GM18951 (cell line): ENCODE measurements around the gene KRT80.

Source experiments
- POLR2A ChIP-seq: IDR thresholded peaks from 4 replicates; pipeline ENCODE4 v1.6.1; 2011; ENCODE audit warnings: mild to moderate bottlenecking; ENCODE audit not compliant: insufficient read length, insufficient read depth; ENCODE audit errors: extremely low read depth
- in situ Hi-C: fragments of 300-500 bp; cut with MboI; formaldehyde crosslinking; loops from one replicate; pipeline ENCODE4 v1.12.0; 2022; ENCODE audit warnings: low sequenced_read_pairs, mixed read lengths, inconsistent platforms; ENCODE audit not compliant: unreplicated experiment

KRT80 gene

DNA sequence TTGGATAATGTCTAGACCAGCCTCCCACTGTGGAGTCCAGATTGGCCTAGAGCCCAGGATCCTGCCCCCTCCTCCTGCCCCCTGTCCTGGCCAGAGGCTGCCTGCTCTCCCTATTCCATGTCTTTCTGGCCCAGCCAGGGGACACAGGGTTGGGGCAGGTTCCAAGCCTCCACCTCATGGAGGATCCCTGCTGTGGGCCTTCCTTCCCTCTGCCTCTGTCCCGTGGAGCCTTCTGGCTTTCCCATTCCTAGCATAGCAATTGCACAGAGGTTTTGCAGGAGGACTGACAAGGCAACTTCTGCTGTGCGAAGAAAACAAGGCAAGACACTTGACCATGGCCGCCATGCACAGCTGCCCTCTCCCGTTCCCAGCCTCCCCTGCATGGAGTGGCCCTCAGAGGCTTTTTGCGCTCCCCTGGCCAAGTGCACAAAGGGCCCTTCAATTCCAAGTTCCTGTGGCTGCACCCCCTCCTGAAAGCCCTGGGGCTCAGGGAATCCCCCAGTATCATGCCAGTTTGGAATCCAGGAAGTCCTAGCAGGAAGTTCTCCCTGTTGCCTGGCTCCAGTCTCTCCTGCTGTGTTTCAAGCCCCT, 42.1 kb downstream of the KRT80 start:
- in situ Hi-C loops = no loop called here
- TF ChIP-seq POLR2A = no peak

DNA sequence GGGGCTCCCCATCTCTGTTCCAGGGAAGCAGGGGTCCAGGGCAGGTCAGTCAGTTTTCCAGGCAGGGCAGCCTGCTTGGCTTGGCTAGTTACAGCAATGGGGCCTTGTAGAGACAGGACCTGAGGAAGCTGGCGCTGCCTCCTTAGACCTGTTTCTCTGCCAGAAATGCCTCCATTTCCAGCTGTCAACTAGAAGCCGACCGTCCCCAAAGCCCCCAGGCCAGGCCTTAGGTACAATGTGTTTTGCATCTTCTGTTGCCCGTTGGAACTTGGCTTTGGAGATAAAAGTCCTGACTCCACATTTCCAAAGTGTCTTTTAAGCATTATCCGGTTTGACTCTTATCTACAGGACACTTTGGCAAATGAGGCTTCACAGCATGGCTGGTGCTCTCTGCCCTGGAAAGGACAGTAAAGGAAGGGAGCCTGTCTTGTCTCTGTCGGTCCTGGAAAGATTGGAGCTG, 42.6 kb downstream of the KRT80 start:
- in situ Hi-C loops = no loop called here
- TF ChIP-seq POLR2A = no peak

DNA sequence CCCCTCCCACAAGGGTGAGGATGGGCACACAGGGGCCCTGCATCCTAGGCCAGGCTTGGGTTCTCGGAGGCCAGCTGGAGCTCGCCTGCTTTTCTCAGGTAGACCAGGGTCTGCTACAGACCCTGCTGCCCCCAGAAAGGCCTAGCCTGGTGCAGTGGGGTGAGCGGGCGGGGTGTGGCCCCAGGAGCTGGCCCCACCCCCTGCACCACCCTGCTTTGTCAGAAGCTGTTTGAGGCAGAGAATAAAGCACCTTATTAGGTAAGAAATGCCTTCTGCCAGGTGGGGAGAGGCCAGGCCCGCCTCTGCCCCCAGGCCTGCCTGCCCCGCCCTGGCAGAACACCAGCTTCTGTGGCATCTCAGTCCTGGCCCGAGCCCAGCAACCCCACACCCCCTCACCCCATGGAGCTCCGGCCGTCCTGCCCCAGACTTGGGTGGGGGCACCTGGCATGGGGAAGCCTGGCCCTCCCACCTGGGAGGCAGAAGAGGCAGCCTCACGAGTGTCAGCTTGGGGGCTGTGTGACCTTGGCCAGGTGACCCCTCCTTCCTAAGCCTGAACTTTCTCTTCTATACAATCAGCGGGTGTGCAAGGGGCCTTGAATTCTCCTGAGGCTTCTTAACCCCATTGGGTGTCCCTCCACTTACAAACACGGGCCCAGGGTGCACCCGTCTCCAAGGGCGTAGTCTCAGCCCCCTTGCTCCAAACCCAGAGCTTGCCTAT, 43.2 kb downstream of the KRT80 start:
- in situ Hi-C loops = no loop called here
- no peak for TF ChIP-seq POLR2A

DNA sequence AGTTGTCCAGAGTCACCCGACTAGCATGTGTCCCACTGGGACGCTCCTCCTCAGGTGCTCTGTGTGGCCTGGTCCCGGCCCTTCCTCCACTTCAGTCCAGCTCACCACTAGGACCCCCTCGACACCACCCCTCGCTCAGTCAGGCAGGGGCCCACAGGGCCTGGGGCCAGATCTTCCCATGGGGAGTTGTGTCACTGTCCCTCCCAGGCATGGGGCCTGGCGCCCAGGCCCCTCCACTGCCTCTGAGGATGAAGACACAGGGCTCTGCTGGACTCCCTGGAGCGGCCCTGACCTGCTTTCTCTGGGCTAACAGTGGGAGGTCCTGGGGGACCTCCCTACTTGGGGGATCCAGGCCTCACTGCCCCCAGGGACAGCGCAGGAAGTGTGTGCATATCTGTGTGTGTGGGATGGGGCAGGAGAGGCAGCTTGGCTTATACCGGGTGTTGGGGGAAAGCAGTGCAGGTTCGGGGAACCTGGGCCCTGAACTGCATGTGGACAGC, 43.8 kb downstream of the KRT80 start:
- in situ Hi-C loops = no loop called here
- no peak for TF ChIP-seq POLR2A

DNA sequence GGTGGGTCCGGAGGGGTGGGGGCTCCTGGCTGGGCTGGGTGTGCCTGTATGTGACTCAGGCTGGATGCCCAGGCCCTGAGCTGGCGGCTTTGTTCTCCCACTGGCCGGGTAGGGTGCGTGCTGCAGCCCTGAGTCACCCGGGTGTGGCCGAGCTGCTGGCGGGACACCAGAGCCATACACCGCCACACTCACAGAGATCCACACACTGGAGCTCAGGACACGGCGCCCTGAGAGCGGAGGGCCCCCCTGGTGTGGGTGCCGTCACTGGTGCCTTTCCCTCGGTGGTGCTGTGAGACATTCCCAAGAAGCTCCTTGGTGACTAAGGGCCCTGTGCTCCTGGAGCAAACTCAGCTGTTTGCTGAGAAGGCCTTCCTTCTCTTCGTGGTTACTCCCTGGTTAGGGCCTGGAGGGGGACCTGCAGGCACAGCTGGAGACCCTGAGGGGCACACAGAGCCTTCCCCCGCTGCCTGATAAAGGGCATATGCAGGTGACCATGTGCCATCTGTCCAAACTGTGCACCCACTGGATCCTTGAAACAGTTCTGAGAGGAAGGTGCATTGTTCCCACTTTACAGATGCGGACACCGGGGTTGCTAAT, 44.3 kb downstream of the KRT80 start:
- no peak for TF ChIP-seq POLR2A
- in situ Hi-C loops = no loop called here

DNA sequence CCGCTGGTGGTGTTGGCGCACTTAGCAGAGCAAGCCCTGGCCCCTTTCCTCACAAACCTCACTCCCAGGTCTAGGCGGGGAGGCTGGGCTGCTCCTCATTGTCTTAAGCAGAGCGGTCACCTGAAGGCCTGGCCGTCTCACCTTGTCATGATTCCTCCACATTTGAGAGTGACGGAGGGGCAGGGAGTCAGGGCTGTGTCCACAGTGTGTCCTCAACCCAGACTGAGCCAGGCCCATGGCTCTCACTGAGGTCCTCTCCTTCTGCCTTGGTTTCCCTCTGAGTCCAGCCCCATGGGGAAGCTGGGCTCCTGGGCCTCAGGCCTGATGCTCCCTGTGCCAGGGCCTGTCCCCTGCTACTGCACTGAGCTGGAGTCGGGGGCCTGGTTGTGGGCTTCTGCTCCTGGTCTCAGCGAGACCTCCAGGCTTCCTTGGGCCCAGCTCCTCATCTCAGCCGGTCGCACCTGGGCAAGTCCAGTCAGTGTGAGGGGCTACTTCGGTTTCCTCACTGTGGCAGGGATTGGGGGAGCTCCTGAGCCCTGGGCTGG, 44.9 kb downstream of the KRT80 start:
- TF ChIP-seq POLR2A = no peak
- in situ Hi-C loops = no loop called here

DNA sequence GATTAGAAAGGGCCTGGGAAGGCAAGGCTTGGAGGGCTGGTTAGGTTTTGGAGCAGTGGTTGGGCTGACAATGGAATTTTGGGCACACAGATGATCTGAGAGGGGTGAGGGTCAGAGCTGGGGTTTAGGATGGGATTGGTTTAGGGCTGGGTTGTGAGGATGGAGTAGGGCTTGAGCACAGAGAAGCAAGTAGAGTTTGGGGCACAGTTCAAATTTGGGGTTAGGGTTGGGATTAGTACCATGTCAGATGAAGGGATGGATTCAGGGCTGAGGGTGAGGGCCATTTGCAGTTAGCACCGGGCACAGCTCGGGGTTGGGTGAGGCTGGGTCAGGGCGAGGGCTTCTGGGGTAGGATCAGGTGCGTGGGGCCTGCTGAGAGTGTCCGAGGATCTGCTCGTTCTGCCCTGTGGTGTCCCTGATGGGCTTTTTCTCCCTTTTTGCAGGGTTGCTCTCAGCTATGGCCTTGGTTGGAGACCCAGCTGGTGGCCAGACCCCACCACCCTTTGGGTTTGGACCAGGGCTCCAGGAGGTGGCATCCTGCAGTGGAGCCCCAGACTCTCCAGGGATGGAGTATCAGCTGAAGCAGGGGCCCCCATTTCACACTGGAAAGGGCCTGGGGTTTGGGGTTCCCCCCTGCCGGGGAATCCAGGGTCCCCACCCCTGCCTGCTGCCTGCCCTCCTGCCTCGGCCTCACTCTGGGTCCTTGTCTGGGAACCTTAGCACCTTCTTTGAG, 45.6 kb downstream of the KRT80 start:
- in situ Hi-C loops = no loop called here
- no peak for TF ChIP-seq POLR2A

DNA sequence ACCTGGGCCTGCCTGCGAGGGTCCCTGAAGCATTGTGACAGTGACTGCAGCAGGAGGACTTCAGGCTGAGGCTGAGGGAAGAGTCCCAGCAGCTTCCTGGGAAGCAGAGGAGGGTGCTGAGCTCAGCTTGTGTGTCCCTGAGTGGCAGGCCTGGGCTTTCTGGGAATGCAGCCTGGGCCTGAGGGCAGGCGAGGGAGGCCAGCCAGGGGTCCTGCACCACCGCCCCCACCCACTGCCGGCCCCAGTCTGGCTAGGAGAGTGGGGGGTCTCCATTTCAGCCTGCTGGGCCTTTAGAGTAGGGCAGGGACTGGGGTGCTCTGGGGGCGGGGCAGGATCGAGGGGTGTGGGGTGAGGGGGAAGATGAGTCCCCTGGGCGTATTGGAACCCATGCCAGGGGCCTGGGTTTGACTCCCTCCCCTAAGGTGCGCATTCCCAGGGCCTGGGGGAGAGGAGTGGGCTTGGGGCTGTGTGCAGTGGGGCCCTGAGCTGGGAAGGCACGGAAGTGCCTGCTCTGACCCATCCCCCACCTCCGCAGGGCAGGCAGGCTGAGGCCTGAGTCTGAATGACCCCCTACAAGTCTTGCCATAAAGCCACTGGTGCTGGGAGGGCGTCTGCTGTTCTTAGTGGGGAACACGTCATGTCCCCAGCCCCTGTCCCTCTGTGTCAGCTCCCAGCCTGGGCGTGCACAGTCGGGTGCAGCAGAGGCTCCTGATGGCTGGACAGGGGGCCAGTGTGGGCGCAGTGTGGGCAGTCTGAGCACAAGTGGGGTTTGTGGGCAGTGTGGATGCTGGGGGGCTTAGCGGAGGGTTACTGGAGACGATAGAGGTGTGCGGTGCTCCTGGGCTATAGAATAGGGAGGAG, 46.4 kb downstream of the KRT80 start:
- in situ Hi-C loops = no loop called here

DNA sequence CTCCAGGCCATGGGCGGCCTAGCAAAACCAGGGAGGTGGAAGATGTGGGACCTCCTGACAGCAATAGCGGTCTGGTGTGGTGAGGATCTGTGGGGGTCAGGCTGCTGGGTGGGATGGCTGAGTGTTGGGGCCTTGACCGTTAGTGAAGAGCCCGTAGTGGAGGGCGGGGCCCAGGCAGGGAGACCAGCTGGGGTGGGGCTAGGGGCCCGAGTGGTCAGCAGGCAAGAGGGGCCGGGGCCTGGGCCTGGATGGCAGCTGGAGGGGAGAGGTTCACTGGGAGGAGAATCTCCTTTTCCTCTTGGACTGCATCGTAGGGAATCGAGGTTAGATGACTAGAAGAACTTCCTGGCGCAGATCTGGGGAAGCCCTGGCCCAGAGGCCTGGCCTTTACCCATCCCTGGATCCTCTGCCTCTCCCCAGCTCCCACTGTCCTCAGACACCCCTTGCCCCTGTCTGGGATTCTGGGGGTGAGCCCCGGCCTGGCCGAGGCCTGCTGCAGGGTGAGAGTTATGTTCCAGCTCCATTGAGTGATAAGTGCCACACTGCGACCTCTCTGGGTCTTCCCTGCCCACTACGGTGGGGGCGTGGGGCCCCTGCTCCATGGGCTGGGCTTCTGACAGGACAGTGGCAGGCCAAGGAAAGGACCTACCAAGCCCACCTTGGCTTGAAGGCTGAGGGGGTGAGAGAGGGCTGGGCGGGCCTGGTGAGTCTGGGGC, 47.1 kb downstream of the KRT80 start:
- in situ Hi-C loops = no loop called here

More for the DNA sequence above, 46.4 kb downstream of the KRT80 start:
- no peak for TF ChIP-seq POLR2A

DNA sequence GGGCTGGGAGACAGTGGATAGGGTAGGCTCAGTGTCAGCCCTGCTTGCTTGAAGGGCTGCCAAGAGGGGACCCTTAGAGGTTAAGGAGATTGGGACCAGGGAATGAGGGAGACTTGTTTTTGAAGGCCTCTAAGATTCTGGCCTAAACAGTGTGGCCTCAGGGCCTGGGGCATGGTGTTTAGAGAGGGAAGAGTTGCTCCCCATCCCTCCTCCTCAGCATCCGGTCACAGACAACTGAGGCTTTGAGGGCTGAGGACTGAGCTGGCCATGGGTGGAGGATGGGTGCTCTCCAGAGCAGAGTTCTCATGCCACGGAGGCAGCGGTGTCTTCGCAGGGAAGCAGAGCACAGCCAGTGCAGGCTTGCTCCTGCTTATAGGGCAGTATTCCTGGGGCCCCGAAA, 49.4 kb downstream of the KRT80 start:
- TF ChIP-seq POLR2A = no peak
- in situ Hi-C loops = no loop called here

More for the DNA sequence above, 47.1 kb downstream of the KRT80 start:
- no peak for TF ChIP-seq POLR2A

DNA sequence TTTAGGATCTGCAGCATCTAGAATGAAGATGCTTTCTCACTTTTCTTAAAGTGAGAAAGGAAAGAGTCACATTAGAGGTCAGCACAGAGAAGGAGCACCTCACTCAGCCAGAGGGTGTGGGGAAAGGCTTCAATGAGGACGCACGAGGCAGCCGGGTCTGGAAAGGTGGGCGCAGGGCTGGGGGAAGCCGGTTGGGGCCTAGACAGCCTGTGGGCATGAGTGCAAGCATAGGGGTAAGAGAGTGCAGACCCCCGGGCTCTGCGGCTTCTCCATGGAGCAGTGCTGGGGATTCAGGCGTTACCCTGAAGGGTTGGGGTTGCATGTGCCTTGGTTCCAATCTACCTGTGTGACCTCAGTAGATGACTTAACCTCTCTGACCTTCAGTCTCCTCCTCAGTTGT, 49.9 kb downstream of the KRT80 start:
- TF ChIP-seq POLR2A = no peak
- in situ Hi-C loops = no loop called here

DNA sequence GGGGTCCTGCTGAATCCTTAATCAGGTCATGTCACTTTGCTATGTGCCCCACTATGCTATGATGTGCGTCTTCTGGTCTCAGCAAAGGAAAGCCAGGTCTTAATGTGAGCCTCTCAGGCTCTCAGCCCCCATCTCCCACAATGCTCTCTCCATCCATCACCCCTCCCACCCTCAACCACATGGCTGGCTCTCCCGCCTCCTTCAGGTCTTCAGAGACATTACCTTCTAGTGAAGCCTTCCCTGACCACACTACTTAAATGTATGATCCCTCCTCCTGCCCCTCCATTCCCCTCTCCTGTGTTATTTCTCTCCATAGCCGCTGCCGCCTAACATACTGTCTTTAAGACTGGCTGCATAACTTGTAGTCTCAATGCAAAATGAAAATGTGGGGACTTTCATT, 50.5 kb downstream of the KRT80 start:
- in situ Hi-C loops = no loop called here
- no peak for TF ChIP-seq POLR2A
